ENCODE results near the gene CYB5B. TPM values are rescaled to one million over a fixed set of nuclear protein-coding genes. Genes with fewer than 3 reads are reported as not detected.

CYB5B gene
- total RNA-seq, 2 donors from 2014 or later = 12.0 to 54.5 TPM

- Histone ChIP-seq H3K4me3 (peak overlapping the region; percentile 10), H3K9me3 (no peaks in the 10 kb centered on the region), H3K36me3 (no peaks in the 10 kb centered on the region), H3K27me3 (replicated peaks; ENCODE audit: insufficient read depth) (no peaks in the 10 kb centered on the region), H3K4me1 (ENCODE audit: control insufficient read depth in 1 of 2, low read depth in 2 of 2) (peaks cover 7 to 22% of the 10 kb centered on the region in 2 donors), H3K27ac (peak overlapping the region; percentile 66 to 73)
- peak; percentile 27 for DNase-seq (ENCODE audit: low spot score)
- TF ChIP-seq, protein P1, sequence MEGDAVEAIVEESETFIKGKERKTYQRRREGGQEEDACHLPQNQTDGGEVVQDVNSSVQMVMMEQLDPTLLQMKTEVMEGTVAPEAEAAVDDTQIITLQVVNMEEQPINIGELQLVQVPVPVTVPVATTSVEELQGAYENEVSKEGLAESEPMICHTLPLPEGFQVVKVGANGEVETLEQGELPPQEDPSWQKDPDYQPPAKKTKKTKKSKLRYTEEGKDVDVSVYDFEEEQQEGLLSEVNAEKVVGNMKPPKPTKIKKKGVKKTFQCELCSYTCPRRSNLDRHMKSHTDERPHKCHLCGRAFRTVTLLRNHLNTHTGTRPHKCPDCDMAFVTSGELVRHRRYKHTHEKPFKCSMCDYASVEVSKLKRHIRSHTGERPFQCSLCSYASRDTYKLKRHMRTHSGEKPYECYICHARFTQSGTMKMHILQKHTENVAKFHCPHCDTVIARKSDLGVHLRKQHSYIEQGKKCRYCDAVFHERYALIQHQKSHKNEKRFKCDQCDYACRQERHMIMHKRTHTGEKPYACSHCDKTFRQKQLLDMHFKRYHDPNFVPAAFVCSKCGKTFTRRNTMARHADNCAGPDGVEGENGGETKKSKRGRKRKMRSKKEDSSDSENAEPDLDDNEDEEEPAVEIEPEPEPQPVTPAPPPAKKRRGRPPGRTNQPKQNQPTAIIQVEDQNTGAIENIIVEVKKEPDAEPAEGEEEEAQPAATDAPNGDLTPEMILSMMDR (IDR thresholded peaks at IDR 0.05) = peak; percentile 69
- ATAC-seq (ENCODE audit: insufficient number of reproducible peaks, low FRiP score, low read depth) = peak; percentile 94
Observed at GRCh38 chr16:69396187-69397061, 28.0 kb upstream of the CYB5B start.

- ATAC-seq (ENCODE audit: insufficient number of reproducible peaks, low FRiP score, low read depth) = no peak
- Histone ChIP-seq H3K27me3 (replicated peaks; ENCODE audit: insufficient read depth) (no peaks in the 10 kb centered on the region), H3K36me3 (no peaks in the 10 kb centered on the region), H3K4me1 (ENCODE audit: control insufficient read depth in 1 of 2, low read depth in 2 of 2) (peaks cover 7 to 22% of the 10 kb centered on the region in 2 donors), H3K9me3 (no peaks in the 10 kb centered on the region), H3K4me3 (no peak overlapping the region), H3K27ac (peak overlapping the region in 1 of 2 donors; percentile 2)
- DNase-seq (ENCODE audit: low spot score) = no peak
- TF ChIP-seq, protein P1 (IDR thresholded peaks at IDR 0.05) = peak; percentile 60
Observed at GRCh38 chr16:69397821-69398521, 26.4 kb upstream of the CYB5B start.

DNA sequence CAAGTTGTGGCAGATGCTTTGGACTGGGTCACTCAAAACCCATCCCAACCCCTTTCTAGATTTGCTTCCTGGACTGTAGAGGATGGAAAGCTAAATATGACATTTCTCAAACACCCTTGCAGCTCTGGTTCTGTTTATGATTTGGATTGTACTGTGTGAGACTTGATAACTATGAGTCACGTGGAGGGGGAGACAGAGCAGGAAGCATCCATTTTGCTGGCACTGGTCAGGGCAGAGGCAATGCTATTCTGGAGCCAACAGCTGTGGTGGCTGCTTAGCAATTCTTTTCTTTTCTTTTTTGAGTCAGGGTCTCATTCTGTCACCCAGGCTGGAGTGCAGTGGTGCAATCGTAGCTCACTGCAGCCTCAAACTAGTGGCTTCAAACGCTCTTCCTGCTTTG, 25.1 kb upstream of the CYB5B start:
- Histone ChIP-seq H3K27me3 (replicated peaks; ENCODE audit: insufficient read depth) (no peaks in the 10 kb centered on the region), H3K4me3 (no peak overlapping the region), H3K36me3 (no peaks in the 10 kb centered on the region), H3K9me3 (no peaks in the 10 kb centered on the region), H3K27ac (no peak overlapping the region), H3K4me1 (ENCODE audit: control insufficient read depth in 1 of 2, low read depth in 2 of 2) (peaks cover 10 to 28% of the 10 kb centered on the region in 2 donors)
- DNase-seq (ENCODE audit: low spot score) (no peak), ATAC-seq (ENCODE audit: insufficient number of reproducible peaks, low FRiP score, low read depth) (no peak)
- TF ChIP-seq, protein P1 (IDR thresholded peaks at IDR 0.05) = no peak

- TF ChIP-seq, protein P1 (IDR thresholded peaks at IDR 0.05) = no peak
- Histone ChIP-seq H3K27ac (no peak overlapping the region), H3K27me3 (replicated peaks; ENCODE audit: insufficient read depth) (no peaks in the 10 kb centered on the region), H3K4me1 (ENCODE audit: control insufficient read depth in 1 of 2, low read depth in 2 of 2) (peaks cover 6 to 22% of the 10 kb centered on the region in 2 donors), H3K4me3 (no peak overlapping the region), H3K36me3 (no peaks in the 10 kb centered on the region), H3K9me3 (no peaks in the 10 kb centered on the region)
- ATAC-seq (ENCODE audit: insufficient number of reproducible peaks, low FRiP score, low read depth) = no peak
- no peak for DNase-seq (ENCODE audit: low spot score)
Observed at GRCh38 chr16:69402439-69402838, 22.0 kb upstream of the CYB5B start.

DNA sequence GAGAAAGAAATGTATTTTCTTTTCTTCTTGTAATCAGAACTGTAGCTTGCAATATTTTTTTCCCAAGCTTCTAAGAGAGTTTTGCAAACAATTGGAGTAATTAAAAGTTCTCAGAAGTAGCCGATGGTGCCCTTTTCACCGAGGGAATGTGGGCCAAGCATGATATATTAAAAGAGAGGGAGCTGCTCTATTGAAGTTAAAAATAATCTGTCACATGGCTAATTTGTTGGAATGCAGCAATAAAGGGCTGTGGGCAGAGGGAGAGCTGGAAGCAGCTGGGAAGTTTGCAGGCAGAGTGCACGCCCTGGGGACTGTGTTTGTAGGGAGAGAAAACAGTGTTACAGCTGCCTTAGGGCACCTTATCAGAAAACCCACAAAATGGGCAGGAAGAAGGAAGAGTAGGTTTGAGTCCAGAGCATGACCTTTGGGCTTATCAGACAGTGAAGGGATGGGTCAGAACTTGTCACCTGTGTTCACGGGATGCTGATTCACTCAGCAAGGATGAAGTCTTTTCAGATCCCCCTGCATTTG, 20.1 kb upstream of the CYB5B start:
- TF ChIP-seq, protein P1 (IDR thresholded peaks at IDR 0.05) = no peak
- Histone ChIP-seq H3K4me1 (ENCODE audit: control insufficient read depth in 1 of 2, low read depth in 2 of 2) (peaks cover 6 to 12% of the 10 kb centered on the region in 2 donors), H3K27ac (no peak overlapping the region), H3K9me3 (no peaks in the 10 kb centered on the region), H3K36me3 (no peaks in the 10 kb centered on the region), H3K4me3 (peak overlapping the region; percentile 20), H3K27me3 (replicated peaks; ENCODE audit: insufficient read depth) (no peaks in the 10 kb centered on the region)
- DNase-seq (ENCODE audit: low spot score) = no peak
- ATAC-seq (ENCODE audit: insufficient number of reproducible peaks, low FRiP score, low read depth) = no peak
